Panc1 (cell line): ENCODE data around the gene TMX4. TPM values are rescaled to one million over a fixed set of nuclear protein-coding genes. Genes with fewer than 3 reads are reported as not detected.

Source experiments
- ATAC-seq: fragments of 200-7000 bp; cut with Tn5 transposase; 2 replicates; pipeline ENCODE4 v1.9.1; 2020; ENCODE audit warnings: mild to moderate bottlenecking, moderate library complexity
- BruUV-seq: library from RNA; stranded (reverse); fragments of 400-500 nt; replicated peaks from 2 replicates; lab custom pipeline; 2021; lab: Mats Ljungman, UMichigan
- CTCF ChIA-PET: fragments of 300-600 bp; sonication (Branson Sonifier 250); formaldehyde crosslinking; loops from one replicate; lab custom pipeline; 2022; ENCODE audit warnings: antibody characterized with exemption; lab: Charles Lee
- POLR2A ChIA-PET: fragments of 300-600 bp; sonication (Branson Sonifier 250); formaldehyde crosslinking; loops from one replicate; lab custom pipeline; 2022; ENCODE audit warnings: antibody characterized with exemption; lab: Charles Lee
- DNase-seq: peaks from one replicate; pipeline ENCODE4 v3.0.0-alpha.2; 2010; ENCODE audit warnings: low read depth, low spot score
- H3K27ac ChIP-seq: 2 replicates; pipeline ENCODE4 v1.5.1; 2011; ENCODE audit warnings: mild to moderate bottlenecking, low read length, inconsistent platforms
- H3K27me3 ChIP-seq: fragments of 200-500 bp; sonication (Bioruptor generic); 2 replicates; pipeline ENCODE4 v1.6.0; 2014; ENCODE audit warnings: low read length, inconsistent platforms; ENCODE audit not compliant: control insufficient read depth, insufficient read depth
- H3K36me3 ChIP-seq: fragments of 200-500 bp; sonication (Bioruptor generic); 2 replicates; pipeline ENCODE4 v1.5.1; 2014; ENCODE audit warnings: inconsistent platforms, mild to moderate bottlenecking, low read length, moderate library complexity; ENCODE audit not compliant: control insufficient read depth, insufficient read depth
- H3K4me1 ChIP-seq: 2 replicates; pipeline ENCODE4 v1.5.1; 2011; ENCODE audit warnings: inconsistent platforms, mild to moderate bottlenecking, low read length, moderate library complexity; ENCODE audit not compliant: control insufficient read depth, insufficient read depth
- H3K4me3 ChIP-seq, 2 experiments: 2 replicates each; pipeline ENCODE4 v1.5.1; 2011 to 2012; ENCODE audit warnings: low read depth in 2 of 2, low read length in 2 of 2, mild to moderate bottlenecking in 2 of 2, inconsistent platforms in 1 of 2, moderate library complexity in 1 of 2
- H3K9me3 ChIP-seq: fragments of 200-500 bp; sonication (Bioruptor generic); 2 replicates; pipeline ENCODE4 v1.5.1; 2014; ENCODE audit warnings: low read depth, mild to moderate bottlenecking, inconsistent platforms, low read length, moderate library complexity; ENCODE audit not compliant: control insufficient read depth, insufficient read depth
- CTCF ChIP-seq: fragments of 450-650 bp; IDR thresholded peaks from 2 replicates; pipeline ENCODE4 v1.5.1; 2017; ENCODE audit warnings: mild to moderate bottlenecking
- POLR2AphosphoS5 ChIP-seq: IDR thresholded peaks from 2 replicates; pipeline ENCODE4 v1.6.1; 2012; ENCODE audit warnings: mild to moderate bottlenecking, low read depth, low read length, moderate library complexity
- REST ChIP-seq, 2 experiments: IDR thresholded peaks; 2 replicates each; pipeline ENCODE4 v1.6.1; 2011 to 2012; ENCODE audit warnings: low read depth in 2 of 2, control low read depth in 1 of 2, low read length in 1 of 2, mild to moderate bottlenecking in 1 of 2, moderate library complexity in 1 of 2; ENCODE audit not compliant: insufficient read depth in 1 of 2
- SIN3A ChIP-seq: IDR thresholded peaks from 2 replicates; pipeline ENCODE4 v1.6.1; 2012; ENCODE audit warnings: low read depth, mild to moderate bottlenecking, low read length, moderate library complexity, borderline replicate concordance; ENCODE audit not compliant: insufficient read depth
- TCF7L2 ChIP-seq: IDR thresholded peaks from 2 replicates; pipeline ENCODE4 v1.6.1; 2011; ENCODE audit warnings: mild to moderate bottlenecking, low read depth, low read length, inconsistent platforms
- in situ Hi-C: cut with HindIII; loops from 2 replicates; pipeline ENCODE4 v1.10.0; 2016; ENCODE audit warnings: low sequenced_read_pairs, low pct_unique_long_range_greater_than_20kb
- intact Hi-C: fragments of 100-400 bp; cut with micrococcal nuclease; formaldehyde crosslinking; loops from one replicate; pipeline ENCODE4 v1.10.0; 2022; ENCODE audit not compliant: unreplicated experiment
- total RNA-seq: library from RNA; stranded (reverse); gene quantifications from one replicate; pipeline ENCODE4 v1.2.1, GENCODE V29; 2021; ENCODE audit not compliant: unreplicated experiment

TMX4 gene
- total RNA-seq, 1 experiment from 2014 or later: 34.6 TPM

GRCh38 chr20:8021541-8022269 is 2.1 kb upstream of the TMX4 start:
- intact Hi-C loops (no loop called here), in situ Hi-C loops (no loop called here)
- Histone ChIP-seq H3K9me3 (no peaks in the 10 kb centered on the region), H3K27me3 (0 out of 2 replicates have a peak, but pooled peaks cover 5% of the 10 kb centered on the region), H3K36me3 (no peaks in the 10 kb centered on the region), H3K4me1 (peaks cover 4% of the 10 kb centered on the region; the same call in 1 of the 2 replicates), H3K4me3 (no peak overlapping the region), H3K27ac (no peak overlapping the region)
- ChIA-PET CTCF (no interaction called here), POLR2A (no interaction called here)
- TF ChIP-seq TCF7L2 (no peak), CTCF (no peak), REST (IDR thresholded peaks at IDR 0.05; ENCODE audit: insufficient read depth in 1 of 2, low read depth in 2 of 2, low read length in 1 of 2) (no peak), POLR2AphosphoS5 (no peak), SIN3A (no peak)
- no TSS peak for BruUV-seq
- DNase-seq (no peak), ATAC-seq (no peak)

- H3K9me3 ChIP-seq: no peaks in the 10 kb centered on the region
- no TSS peak for BruUV-seq
- H3K36me3 ChIP-seq: no peaks in the 10 kb centered on the region
- in situ Hi-C loops: no loop called here
- no peak for DNase-seq
- no peak overlapping the region for H3K4me3 ChIP-seq
- CTCF ChIA-PET: no interaction called here
- ATAC-seq: no peak
- 0 out of 2 replicates have a peak, but pooled peaks cover 5% of the 10 kb centered on the region for H3K27me3 ChIP-seq
- POLR2A ChIA-PET: no interaction called here
- H3K27ac ChIP-seq: 0 out of 2 replicates have a peak overlapping the region, but pooled peaks have one; percentile 23
- intact Hi-C loops: no loop called here
- no peak for TF ChIP-seq REST (IDR thresholded peaks at IDR 0.05; ENCODE audit: insufficient read depth in 1 of 2, low read depth in 2 of 2, low read length in 1 of 2)
- no peak for TF ChIP-seq SIN3A
- TF ChIP-seq POLR2AphosphoS5: no peak
- TF ChIP-seq CTCF: no peak
- no peak for TF ChIP-seq TCF7L2
- H3K4me1 ChIP-seq: peaks cover 4% of the 10 kb centered on the region; the same call in 1 of the 2 replicates
Observed at GRCh38 chr20:8020314-8021079, 936 bp upstream of the TMX4 start.
